CD14-positive monocyte (primary cell): ENCODE results near the gene NLGN1. TPM values are rescaled to one million over a fixed set of nuclear protein-coding genes. Genes with fewer than 3 reads are reported as not detected.

Experiments used
- DNase-seq, 3 donors: peaks; one replicate each; pipeline ENCODE4 v3.0.0-alpha.2; 2011 to 2022
- H2AFZ ChIP-seq: 2 replicates; pipeline ENCODE4 v1.6.0; 2012; ENCODE audit warnings: mild to moderate bottlenecking, low read depth, low read length, inconsistent platforms; ENCODE audit not compliant: insufficient read depth, poor library complexity, severe bottlenecking
- H3K27ac ChIP-seq, 2 donors: 1 replicate in 1 of 2; 2 replicates in 1 of 2; pipeline ENCODE4 v1.5.1; 2012 to 2013; ENCODE audit warnings: low read length in 2 of 2, control low read depth in 1 of 2, inconsistent platforms in 1 of 2, low read depth in 1 of 2, mild to moderate bottlenecking in 1 of 2
- H3K27me3 ChIP-seq, 2 donors: one replicate each; pipeline versions ENCODE4 v1.6.0 to v1.6.1; 2011 to 2013; ENCODE audit warnings: low read length in 2 of 2; ENCODE audit not compliant: control insufficient read depth in 2 of 2, insufficient read depth in 2 of 2
- H3K36me3 ChIP-seq, 2 donors: replicated peaks in 1 of 2; 1 replicate in 1 of 2; 2 replicates in 1 of 2; pipeline versions ENCODE4 v1.5.1 to v1.6.1; 2012 to 2013; ENCODE audit warnings: low read length in 2 of 2, control low read depth in 1 of 2, inconsistent platforms in 1 of 2, mild to moderate bottlenecking in 1 of 2; ENCODE audit not compliant: insufficient read depth in 2 of 2, control insufficient read depth in 1 of 2
- H3K4me1 ChIP-seq, 2 donors: 1 replicate in 1 of 2; 2 replicates in 1 of 2; pipeline versions ENCODE4 v1.5.1 to v1.6.1; 2012 to 2013; ENCODE audit warnings: low read length in 2 of 2, control low read depth in 1 of 2, inconsistent platforms in 1 of 2, mild to moderate bottlenecking in 1 of 2, moderate library complexity in 1 of 2; ENCODE audit not compliant: insufficient read depth in 2 of 2, control insufficient read depth in 1 of 2
- H3K4me2 ChIP-seq: replicated peaks from 2 replicates; pipeline ENCODE3; 2012; ENCODE audit warnings: low read length, moderate library complexity, mild to moderate bottlenecking; ENCODE audit not compliant: poor library complexity, severe bottlenecking; ENCODE audit errors: extremely low read depth
- H3K4me3 ChIP-seq, 3 experiments: fragments of 200-600 bp in 1 of 3; sonication (generic) in 1 of 3; replicated peaks in 1 of 3; 1 replicate in 2 of 3; 2 replicates in 1 of 3; pipeline ENCODE4 v1.5.1; 2011 to 2013; ENCODE audit warnings: low read length in 3 of 3, mild to moderate bottlenecking in 3 of 3, control low read depth in 2 of 3, low read depth in 2 of 3, inconsistent platforms in 1 of 3, moderate library complexity in 1 of 3
- H3K79me2 ChIP-seq: 2 replicates; pipeline ENCODE4 v1.6.0; 2012; ENCODE audit warnings: mild to moderate bottlenecking, control low read depth, inconsistent platforms, low read length, moderate library complexity; ENCODE audit not compliant: insufficient read depth
- H3K9ac ChIP-seq: 2 replicates; pipeline ENCODE4 v1.6.0; 2017; ENCODE audit warnings: low read length, mild to moderate bottlenecking; ENCODE audit not compliant: insufficient read depth, poor library complexity, severe bottlenecking
- H3K9me3 ChIP-seq, 2 donors: replicated peaks in 1 of 2; 1 replicate in 1 of 2; 2 replicates in 1 of 2; pipeline versions ENCODE4 v1.5.1 to v1.6.1; 2012 to 2013; ENCODE audit warnings: low read length in 2 of 2, control low read depth in 1 of 2; ENCODE audit not compliant: control insufficient read depth in 1 of 2, insufficient read depth in 1 of 2
- H4K20me1 ChIP-seq: 2 replicates; pipeline ENCODE4 v1.6.0; 2012; ENCODE audit warnings: mild to moderate bottlenecking, low read length, control low read depth, moderate library complexity; ENCODE audit not compliant: insufficient read depth
- H3K27ac Mint-ChIP-seq, 7 donors: one replicate each; pipeline ENCODE4 v1.8.0; 2020; ENCODE audit warnings: mild to moderate bottlenecking in 7 of 7, mixed read lengths in 7 of 7, moderate library complexity in 6 of 7, inconsistent platforms in 2 of 7
- H3K27me3 Mint-ChIP-seq, 3 donors: one replicate each; pipeline ENCODE4 v1.8.0; 2021 to 2022; ENCODE audit warnings: low read depth in 3 of 3, mild to moderate bottlenecking in 3 of 3, mixed read lengths in 3 of 3, moderate library complexity in 3 of 3, inconsistent platforms in 1 of 3
- H3K36me3 Mint-ChIP-seq, 2 donors: one replicate each; pipeline ENCODE4 v1.8.0; 2020; ENCODE audit warnings: mixed read lengths in 2 of 2, inconsistent platforms in 1 of 2, mild to moderate bottlenecking in 1 of 2
- H3K4me1 Mint-ChIP-seq: one replicate; pipeline ENCODE4 v1.8.0; 2020; ENCODE audit warnings: mild to moderate bottlenecking, mixed read lengths
- H3K4me3 Mint-ChIP-seq, 2 donors: one replicate each; pipeline ENCODE4 v1.8.0; 2020; ENCODE audit warnings: mild to moderate bottlenecking in 2 of 2, mixed read lengths in 2 of 2, moderate library complexity in 1 of 2
- H3K9me3 Mint-ChIP-seq, 7 donors: one replicate each; pipeline ENCODE4 v1.8.0; 2020 to 2022; ENCODE audit warnings: mixed read lengths in 7 of 7, mild to moderate bottlenecking in 6 of 7, moderate library complexity in 6 of 7, inconsistent platforms in 2 of 7
- WGBS: methylation state at CpG from one replicate; pipeline ENCODE4 v1.1.5; 2013; ENCODE audit warnings: missing lambda C conversion rate; ENCODE audit not compliant: insufficient coverage; 5-methylcytosine and 5-hydroxymethylcytosine counted together
- intact Hi-C, 2 donors: fragments of 100-400 bp; cut with micrococcal nuclease; formaldehyde crosslinking; loops; one replicate each; pipeline versions ENCODE4 v1.15.0 to v1.15.1; 2023
- polyA plus RNA-seq, 3 donors: library from polyadenylated mRNA; depleted of rRNA in 1 of 3; unstranded in 2 of 3; stranded (reverse) in 1 of 3; fragments of 300-500 nt in 2 of 3; fragments of >200 nt in 1 of 3; fragmentation: Illumina TruSeq in 2 of 3; gene quantifications; 1 replicate in 2 of 3; 2 replicates in 1 of 3; pipeline ENCODE4 v1.2.3, GENCODE V29; 2012 to 2021
- TF ChIP-seq, protein P1 (sequence below): fragments of 200-600 bp; IDR thresholded peaks from one replicate; pipeline ENCODE4 v1.8.0; 2022; ENCODE audit warnings: antibody characterized with exemption, mild to moderate bottlenecking

Gene NLGN1
- polyA plus RNA-seq, 3 donors: not detected

DNA sequence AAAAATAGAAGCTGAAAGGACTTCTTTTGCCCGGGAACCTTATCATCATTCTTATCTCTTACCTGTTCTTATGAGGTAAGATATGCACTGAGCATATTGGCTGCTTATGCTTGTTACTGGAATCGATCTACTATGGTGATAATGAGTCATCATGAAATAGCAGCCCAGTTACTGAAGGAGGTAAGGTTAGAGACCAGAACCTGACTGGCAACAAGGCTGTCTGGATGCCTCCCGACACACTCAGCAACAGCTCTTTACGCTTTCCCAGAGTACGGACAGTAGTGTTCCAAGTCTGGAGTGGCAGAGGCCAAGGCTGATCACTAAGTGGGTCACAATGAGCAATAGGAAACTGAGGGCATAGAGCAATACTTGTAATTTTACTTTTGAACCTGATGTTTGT is 314.1 kb downstream of the NLGN1 start:
- no peak for DNase-seq
- Histone ChIP-seq H3K9me3 (no peaks in the 10 kb centered on the region), H3K36me3 (no peaks in the 10 kb centered on the region), H3K9ac (no peak overlapping the region), H2AFZ (no peak overlapping the region), H3K4me1 (no peaks in the 10 kb centered on the region), H3K27me3 (no peaks in the 10 kb centered on the region), H4K20me1 (no peaks in the 10 kb centered on the region), H3K79me2 (no peaks in the 10 kb centered on the region), H3K4me3 (no peak overlapping the region), H3K27ac (no peak overlapping the region), H3K4me2 (no peak overlapping the region)
- H3K4me3 Mint-ChIP-seq: no peak overlapping the region
- intact Hi-C loops: no loop called here
- WGBS: 100% methylated on average over 4 of the region's 5 CpGs
- H3K36me3 Mint-ChIP-seq: no peaks in the 10 kb centered on the region
- peaks cover 0 to 2% (median 0%) of the 10 kb centered on the region in 7 donors for H3K9me3 Mint-ChIP-seq
- H3K4me1 Mint-ChIP-seq: no peaks in the 10 kb centered on the region
- H3K27me3 Mint-ChIP-seq: peaks cover 0 to 4% (median 1%) of the 10 kb centered on the region in 3 donors
- H3K27ac Mint-ChIP-seq: no peak overlapping the region
- TF ChIP-seq, protein P1, sequence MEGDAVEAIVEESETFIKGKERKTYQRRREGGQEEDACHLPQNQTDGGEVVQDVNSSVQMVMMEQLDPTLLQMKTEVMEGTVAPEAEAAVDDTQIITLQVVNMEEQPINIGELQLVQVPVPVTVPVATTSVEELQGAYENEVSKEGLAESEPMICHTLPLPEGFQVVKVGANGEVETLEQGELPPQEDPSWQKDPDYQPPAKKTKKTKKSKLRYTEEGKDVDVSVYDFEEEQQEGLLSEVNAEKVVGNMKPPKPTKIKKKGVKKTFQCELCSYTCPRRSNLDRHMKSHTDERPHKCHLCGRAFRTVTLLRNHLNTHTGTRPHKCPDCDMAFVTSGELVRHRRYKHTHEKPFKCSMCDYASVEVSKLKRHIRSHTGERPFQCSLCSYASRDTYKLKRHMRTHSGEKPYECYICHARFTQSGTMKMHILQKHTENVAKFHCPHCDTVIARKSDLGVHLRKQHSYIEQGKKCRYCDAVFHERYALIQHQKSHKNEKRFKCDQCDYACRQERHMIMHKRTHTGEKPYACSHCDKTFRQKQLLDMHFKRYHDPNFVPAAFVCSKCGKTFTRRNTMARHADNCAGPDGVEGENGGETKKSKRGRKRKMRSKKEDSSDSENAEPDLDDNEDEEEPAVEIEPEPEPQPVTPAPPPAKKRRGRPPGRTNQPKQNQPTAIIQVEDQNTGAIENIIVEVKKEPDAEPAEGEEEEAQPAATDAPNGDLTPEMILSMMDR: no peak

GRCh38 chr3:173719585-173719984 is 322.0 kb downstream of the NLGN1 start:
- peaks cover 0 to 4% (median 2%) of the 10 kb centered on the region in 7 donors for H3K9me3 Mint-ChIP-seq
- Histone ChIP-seq H2AFZ (no peak overlapping the region), H3K79me2 (no peaks in the 10 kb centered on the region), H3K4me1 (no peaks in the 10 kb centered on the region), H3K36me3 (no peaks in the 10 kb centered on the region), H3K27me3 (no peaks in the 10 kb centered on the region), H4K20me1 (no peaks in the 10 kb centered on the region), H3K9me3 (no peaks in the 10 kb centered on the region), H3K27ac (no peak overlapping the region), H3K4me3 (no peak overlapping the region), H3K4me2 (no peak overlapping the region), H3K9ac (no peak overlapping the region)
- no peak overlapping the region for H3K27ac Mint-ChIP-seq
- WGBS: 83% methylated on average over 2 of the region's 3 CpGs
- H3K4me1 Mint-ChIP-seq: no peaks in the 10 kb centered on the region
- no peak overlapping the region for H3K4me3 Mint-ChIP-seq
- H3K27me3 Mint-ChIP-seq: no peaks in the 10 kb centered on the region
- no peaks in the 10 kb centered on the region for H3K36me3 Mint-ChIP-seq
- TF ChIP-seq, protein P1: no peak
- no peak for DNase-seq
- intact Hi-C loops: no loop called here
